GM20000 (cell line): Measurements from ENCODE around the gene KMT5C.

Experiments used
- DNase-seq: peaks from one replicate; pipeline ENCODE4 v3.0.0; 2012; ENCODE audit warnings: low spot score
- CTCF ChIP-seq: IDR thresholded peaks from 2 replicates; pipeline ENCODE4 v1.5.1; 2012; ENCODE audit warnings: mild to moderate bottlenecking, control low read depth; ENCODE audit errors: extremely low read depth, missing control alignments

Gene KMT5C

DNA sequence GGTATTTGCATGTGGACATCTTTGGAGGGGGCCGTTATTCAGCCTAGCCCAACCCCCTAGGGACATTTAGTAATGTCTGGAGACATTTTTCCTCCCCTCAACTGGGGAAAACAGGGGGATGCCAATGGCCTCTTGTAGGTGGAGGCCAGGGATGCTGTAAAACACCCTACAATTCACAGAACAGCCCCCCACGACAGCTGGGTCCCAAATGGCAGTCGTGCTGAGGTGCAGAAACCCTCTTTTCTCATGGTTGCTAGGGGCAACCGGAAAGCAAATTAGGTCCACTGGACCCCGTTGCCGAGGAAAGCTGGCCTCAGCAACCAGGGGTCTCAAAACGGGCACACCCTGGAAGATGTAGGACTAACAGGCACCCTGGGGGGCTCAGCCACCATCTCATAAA, 29.2 kb upstream of the KMT5C start:
- DNase-seq: no peak
- TF ChIP-seq CTCF: no peak

DNA sequence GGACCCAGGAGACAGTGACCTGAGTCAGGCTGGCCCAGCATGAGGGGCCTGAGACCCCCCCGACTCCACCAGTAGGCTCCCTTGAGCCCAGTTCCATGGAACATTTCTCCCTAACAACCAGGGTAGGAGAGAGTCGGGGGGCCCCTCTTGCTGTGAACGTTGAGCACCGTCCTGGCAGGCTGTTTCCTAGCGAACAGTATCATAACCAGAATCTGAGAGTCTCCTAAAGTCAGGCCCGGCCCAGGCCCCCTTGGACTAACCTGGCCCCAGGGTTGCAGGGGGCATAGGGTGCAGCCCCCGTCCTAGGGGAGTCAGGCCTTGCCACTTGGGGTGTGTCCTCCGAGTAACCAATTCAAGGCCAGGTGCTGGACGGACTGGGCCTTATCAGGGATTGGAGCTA, 28.3 kb upstream of the KMT5C start:
- TF ChIP-seq CTCF: no peak
- DNase-seq: no peak

GRCh38 chr19:55311797-55312196, 27.9 kb upstream of the KMT5C start:
- TF ChIP-seq CTCF: no peak
- no peak for DNase-seq

GRCh38 chr19:55312621-55313512, 26.8 kb upstream of the KMT5C start:
- no peak for TF ChIP-seq CTCF
- DNase-seq: no peak

DNA sequence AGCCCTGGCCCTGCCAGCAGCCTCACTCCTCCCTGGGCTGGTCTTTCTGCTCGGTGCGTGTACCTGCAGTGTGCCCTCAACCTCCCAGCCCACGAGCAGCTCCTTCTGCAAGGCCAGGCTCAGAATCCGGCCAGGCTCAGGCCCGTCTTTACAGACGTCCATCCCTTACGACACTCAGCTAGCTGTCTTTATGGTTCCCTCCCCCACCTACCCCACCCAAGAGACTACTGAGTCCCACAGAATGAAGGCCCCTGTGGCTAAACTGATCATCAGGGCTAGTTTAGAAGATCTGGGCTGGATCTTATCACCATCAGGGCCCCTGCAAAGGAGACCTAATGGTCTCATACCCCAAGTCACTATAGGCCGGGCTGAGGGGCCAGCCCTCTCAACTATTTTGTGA, 25.3 kb upstream of the KMT5C start:
- DNase-seq: no peak
- no peak for TF ChIP-seq CTCF

- no peak for TF ChIP-seq CTCF
- no peak for DNase-seq
Measured at GRCh38 chr19:55315956-55316525, 23.6 kb upstream of the KMT5C start.

DNA sequence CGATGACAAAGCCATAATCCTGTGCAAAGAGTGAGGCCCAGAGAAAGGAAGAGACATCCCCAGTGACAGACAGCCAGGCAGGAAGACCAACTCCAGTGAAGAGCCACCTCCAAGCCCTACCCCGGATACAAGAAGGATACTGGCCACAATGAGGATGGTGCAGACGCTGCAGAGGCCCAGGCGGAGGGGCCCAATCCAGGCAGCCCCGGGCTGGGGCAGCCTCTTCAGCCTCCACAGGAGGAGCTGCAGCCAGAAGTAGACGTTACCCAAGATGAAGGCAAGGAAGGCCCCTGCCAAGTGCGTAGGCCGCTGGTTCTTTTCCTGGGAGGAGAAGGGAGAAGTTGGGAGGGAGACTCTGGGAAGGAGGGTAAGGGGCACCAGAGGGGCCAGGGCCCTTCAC, 23.0 kb upstream of the KMT5C start:
- TF ChIP-seq CTCF: no peak
- no peak for DNase-seq
